ENCODE results near the gene WHAMM.

GRCh38 chr15:82823049-82823448, 13.6 kb downstream of the WHAMM start:
- TF ChIP-seq CTCF (conservative IDR thresholded peaks at IDR 0.05): no peak
- no peak for TF ChIP-seq EZH2 (IDR thresholded peaks at IDR 0.05; ENCODE audit: low read depth)

Data from PC-9 (cell line).